Measurements from ENCODE around the gene ATP8B3.

- no peak for TF ChIP-seq CTCF (conservative IDR thresholded peaks at IDR 0.05; ENCODE audit: low read depth in 2 of 2)
- TF ChIP-seq EZH2phosphoT487 (IDR thresholded peaks at IDR 0.05; ENCODE audit: unreplicated experiment): no peak
- no peak for TF ChIP-seq EZH2 (IDR thresholded peaks at IDR 0.05; ENCODE audit: low read depth, unreplicated experiment)
- TF ChIP-seq, protein P1, sequence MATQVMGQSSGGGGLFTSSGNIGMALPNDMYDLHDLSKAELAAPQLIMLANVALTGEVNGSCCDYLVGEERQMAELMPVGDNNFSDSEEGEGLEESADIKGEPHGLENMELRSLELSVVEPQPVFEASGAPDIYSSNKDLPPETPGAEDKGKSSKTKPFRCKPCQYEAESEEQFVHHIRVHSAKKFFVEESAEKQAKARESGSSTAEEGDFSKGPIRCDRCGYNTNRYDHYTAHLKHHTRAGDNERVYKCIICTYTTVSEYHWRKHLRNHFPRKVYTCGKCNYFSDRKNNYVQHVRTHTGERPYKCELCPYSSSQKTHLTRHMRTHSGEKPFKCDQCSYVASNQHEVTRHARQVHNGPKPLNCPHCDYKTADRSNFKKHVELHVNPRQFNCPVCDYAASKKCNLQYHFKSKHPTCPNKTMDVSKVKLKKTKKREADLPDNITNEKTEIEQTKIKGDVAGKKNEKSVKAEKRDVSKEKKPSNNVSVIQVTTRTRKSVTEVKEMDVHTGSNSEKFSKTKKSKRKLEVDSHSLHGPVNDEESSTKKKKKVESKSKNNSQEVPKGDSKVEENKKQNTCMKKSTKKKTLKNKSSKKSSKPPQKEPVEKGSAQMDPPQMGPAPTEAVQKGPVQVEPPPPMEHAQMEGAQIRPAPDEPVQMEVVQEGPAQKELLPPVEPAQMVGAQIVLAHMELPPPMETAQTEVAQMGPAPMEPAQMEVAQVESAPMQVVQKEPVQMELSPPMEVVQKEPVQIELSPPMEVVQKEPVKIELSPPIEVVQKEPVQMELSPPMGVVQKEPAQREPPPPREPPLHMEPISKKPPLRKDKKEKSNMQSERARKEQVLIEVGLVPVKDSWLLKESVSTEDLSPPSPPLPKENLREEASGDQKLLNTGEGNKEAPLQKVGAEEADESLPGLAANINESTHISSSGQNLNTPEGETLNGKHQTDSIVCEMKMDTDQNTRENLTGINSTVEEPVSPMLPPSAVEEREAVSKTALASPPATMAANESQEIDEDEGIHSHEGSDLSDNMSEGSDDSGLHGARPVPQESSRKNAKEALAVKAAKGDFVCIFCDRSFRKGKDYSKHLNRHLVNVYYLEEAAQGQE (IDR thresholded peaks at IDR 0.05; ENCODE audit: unreplicated experiment): no peak
- no peak for TF ChIP-seq POLR2AphosphoS5 (IDR thresholded peaks at IDR 0.05; ENCODE audit: low read depth)
- TF ChIP-seq CREB1 (CRISPR knock-in tag; IDR thresholded peaks at IDR 0.05; ENCODE audit: low read depth): no peak
- TF ChIP-seq ZNF114 (CRISPR knock-in tag; IDR thresholded peaks at IDR 0.05): no peak
- TF ChIP-seq ETS1 (IDR thresholded peaks at IDR 0.05): no peak
- TF ChIP-seq ZNF331 (CRISPR knock-in tag; IDR thresholded peaks at IDR 0.05; ENCODE audit: low read depth): no peak
- TF ChIP-seq JUNB (IDR thresholded peaks at IDR 0.05; ENCODE audit: unreplicated experiment): no peak
- TF ChIP-seq, protein P2, sequence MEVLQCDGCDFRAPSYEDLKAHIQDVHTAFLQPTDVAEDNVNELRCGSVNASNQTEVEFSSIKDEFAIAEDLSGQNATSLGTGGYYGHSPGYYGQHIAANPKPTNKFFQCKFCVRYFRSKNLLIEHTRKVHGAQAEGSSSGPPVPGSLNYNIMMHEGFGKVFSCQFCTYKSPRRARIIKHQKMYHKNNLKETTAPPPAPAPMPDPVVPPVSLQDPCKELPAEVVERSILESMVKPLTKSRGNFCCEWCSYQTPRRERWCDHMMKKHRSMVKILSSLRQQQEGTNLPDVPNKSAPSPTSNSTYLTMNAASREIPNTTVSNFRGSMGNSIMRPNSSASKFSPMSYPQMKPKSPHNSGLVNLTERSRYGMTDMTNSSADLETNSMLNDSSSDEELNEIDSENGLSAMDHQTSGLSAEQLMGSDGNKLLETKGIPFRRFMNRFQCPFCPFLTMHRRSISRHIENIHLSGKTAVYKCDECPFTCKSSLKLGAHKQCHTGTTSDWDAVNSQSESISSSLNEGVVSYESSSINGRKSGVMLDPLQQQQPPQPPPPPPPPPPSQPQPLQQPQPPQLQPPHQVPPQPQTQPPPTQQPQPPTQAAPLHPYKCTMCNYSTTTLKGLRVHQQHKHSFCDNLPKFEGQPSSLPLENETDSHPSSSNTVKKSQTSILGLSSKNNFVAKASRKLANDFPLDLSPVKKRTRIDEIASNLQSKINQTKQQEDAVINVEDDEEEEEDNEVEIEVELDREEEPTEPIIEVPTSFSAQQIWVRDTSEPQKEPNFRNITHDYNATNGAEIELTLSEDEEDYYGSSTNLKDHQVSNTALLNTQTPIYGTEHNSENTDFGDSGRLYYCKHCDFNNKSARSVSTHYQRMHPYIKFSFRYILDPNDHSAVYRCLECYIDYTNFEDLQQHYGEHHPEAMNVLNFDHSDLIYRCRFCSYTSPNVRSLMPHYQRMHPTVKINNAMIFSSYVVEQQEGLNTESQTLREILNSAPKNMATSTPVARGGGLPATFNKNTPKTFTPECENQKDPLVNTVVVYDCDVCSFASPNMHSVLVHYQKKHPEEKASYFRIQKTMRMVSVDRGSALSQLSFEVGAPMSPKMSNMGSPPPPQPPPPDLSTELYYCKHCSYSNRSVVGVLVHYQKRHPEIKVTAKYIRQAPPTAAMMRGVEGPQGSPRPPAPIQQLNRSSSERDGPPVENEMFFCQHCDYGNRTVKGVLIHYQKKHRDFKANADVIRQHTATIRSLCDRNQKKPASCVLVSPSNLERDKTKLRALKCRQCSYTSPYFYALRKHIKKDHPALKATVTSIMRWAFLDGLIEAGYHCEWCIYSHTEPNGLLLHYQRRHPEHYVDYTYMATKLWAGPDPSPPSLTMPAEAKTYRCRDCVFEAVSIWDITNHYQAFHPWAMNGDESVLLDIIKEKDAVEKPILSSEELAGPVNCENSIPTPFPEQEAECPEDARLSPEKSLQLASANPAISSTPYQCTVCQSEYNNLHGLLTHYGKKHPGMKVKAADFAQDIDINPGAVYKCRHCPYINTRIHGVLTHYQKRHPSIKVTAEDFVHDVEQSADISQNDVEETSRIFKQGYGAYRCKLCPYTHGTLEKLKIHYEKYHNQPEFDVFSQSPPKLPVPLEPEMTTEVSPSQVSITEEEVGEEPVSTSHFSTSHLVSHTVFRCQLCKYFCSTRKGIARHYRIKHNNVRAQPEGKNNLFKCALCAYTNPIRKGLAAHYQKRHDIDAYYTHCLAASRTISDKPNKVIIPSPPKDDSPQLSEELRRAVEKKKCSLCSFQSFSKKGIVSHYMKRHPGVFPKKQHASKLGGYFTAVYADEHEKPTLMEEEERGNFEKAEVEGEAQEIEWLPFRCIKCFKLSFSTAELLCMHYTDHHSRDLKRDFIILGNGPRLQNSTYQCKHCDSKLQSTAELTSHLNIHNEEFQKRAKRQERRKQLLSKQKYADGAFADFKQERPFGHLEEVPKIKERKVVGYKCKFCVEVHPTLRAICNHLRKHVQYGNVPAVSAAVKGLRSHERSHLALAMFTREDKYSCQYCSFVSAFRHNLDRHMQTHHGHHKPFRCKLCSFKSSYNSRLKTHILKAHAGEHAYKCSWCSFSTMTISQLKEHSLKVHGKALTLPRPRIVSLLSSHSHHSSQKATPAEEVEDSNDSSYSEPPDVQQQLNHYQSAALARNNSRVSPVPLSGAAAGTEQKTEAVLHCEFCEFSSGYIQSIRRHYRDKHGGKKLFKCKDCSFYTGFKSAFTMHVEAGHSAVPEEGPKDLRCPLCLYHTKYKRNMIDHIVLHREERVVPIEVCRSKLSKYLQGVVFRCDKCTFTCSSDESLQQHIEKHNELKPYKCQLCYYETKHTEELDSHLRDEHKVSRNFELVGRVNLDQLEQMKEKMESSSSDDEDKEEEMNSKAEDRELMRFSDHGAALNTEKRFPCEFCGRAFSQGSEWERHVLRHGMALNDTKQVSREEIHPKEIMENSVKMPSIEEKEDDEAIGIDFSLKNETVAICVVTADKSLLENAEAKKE (CRISPR knock-in tag; IDR thresholded peaks at IDR 0.05): no peak
Measured at GRCh38 chr19:1824252-1824622, 12.2 kb upstream of the ATP8B3 start.

Measured in GM23338 (cell line).